ENCODE measurements around the gene NFYB.
A peak's percentile ranks its signal among the peaks of the same experiment; 100 is the strongest.
"Not testable (repeated sequence)": the region's sequence is repeated elsewhere in the genome, so short reads cannot be mapped to it uniquely, and the experiment has no call there.

Gene NFYB

GRCh38 chr12:104155711-104156555, 17.9 kb upstream of the NFYB start:
- DNase-seq: no peak

GRCh38 chr12:104154806-104155205, 16.8 kb upstream of the NFYB start:
- no peak for DNase-seq

- DNase-seq: no peak
Measured at GRCh38 chr12:104154286-104154685, 16.3 kb upstream of the NFYB start.

DNA sequence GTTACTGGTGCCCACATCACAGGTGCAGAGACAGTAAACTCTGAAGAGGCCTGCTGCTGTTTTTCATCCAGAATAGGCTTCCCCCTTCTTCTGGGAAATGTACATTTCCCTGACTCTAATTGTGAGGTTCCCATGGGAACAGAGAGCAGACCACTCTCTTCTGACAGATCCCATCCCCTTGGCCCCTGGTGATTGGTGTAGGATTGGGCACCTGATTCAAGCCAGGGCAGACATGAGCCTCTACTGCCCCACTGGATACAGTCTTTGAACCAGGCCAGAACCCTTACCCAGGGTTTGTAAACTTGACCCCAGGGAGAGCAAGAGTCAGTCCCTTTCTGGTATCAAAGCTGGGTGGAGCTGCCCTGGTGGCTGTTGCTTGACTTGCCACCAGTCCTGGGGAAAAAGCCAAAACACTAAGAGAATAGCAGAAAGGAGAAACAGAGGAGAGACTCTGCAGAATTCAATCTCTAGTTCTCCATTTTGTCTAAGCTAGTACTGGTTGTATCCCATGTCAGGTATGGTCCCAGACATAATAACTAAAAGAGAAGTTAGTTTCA, 14.8 kb upstream of the NFYB start:
- DNase-seq: no peak

DNA sequence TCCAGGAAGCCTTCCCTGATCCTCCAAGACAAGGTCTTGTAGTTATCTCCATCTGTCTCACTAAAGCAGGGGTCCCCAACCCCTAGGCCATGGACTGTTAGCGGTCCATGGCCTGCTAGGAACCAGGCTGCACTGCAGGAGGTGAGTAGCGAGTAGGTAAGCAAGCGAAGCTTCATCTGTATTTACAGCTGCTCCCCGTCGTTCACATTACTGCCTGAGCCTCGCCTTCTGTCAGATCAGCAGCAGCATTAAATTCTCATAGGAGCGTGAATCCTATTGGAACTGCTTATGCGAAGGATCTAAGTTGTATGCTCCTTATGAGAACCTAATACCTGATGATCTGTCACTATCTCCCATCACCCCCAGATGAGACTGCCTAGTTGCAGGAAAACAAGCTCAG, 12.4 kb upstream of the NFYB start:
- no peak for DNase-seq

DNA sequence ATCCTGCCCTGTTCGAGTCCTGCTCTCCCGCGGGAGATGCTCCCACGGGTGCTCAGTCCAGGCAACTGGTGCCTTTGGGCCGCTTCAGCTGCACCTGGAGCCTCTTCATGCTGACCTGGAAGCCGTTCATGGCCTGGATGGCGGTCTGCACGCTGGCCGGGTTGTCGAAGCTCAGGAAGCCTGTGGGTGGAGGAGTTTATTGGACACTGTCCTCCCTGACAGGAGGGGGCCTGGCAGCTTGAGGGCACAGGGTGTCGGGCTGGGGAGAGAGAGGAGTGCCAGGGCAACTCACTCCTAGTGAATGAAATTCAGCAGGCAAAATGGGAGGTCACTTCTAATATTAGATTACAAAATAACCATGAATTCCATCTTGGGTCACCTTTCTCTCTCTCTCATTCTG, 9.3 kb upstream of the NFYB start:
- DNase-seq: no peak

DNA sequence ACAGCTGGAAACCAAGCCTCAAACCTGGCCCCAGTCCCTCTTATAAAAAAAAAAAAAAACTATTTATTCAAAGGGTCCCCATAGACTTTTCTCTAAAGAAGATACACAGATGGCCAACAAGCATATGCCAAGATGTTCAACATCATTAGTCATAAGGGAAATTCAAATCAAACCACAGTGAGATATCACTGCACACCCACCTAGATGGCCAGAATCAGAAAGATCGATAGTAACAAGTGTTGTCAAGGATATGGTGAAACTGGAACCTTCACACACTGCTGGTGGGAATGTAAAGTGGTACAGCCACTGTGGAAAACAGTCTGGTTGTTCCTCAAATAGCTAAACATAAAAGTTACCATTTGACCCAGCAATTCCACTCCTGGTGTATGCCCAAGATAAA, 5.9 kb upstream of the NFYB start:
- no peak for DNase-seq

- DNase-seq: no peak
Measured at GRCh38 chr12:104143002-104143401, 5.0 kb upstream of the NFYB start.

GRCh38 chr12:104142543-104142942, 4.5 kb upstream of the NFYB start:
- no peak for DNase-seq

DNA sequence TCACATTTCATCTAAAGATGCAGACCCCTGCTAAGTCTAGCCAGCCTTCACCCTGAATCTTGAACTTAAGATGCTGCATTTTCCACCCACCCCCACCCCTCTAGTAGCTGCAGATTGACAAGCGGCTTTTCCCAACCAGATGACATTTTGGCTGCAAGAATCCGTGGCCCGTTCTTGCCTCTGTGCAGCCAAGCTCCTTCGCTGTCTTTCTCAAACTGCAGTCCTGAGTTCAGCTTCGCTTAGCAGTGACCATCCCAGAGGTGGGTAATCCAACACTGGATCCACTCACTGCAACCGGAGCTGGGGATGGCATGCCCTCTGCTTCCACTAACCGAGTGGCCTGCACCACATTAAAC, 765 bp upstream of the NFYB start:
- DNase-seq: no peak

- DNase-seq: peak; percentile 29 to 31
Measured at GRCh38 chr12:104137001-104137901, 759 bp downstream of the NFYB start.

- no peak for DNase-seq
Measured at GRCh38 chr12:104136577-104136976, 1.4 kb downstream of the NFYB start.

- no peak for DNase-seq
Measured at GRCh38 chr12:104134882-104135281, 3.1 kb downstream of the NFYB start.

- DNase-seq: no peak
Measured at GRCh38 chr12:104133866-104134265, 4.1 kb downstream of the NFYB start.

GRCh38 chr12:104133321-104133720, 4.7 kb downstream of the NFYB start:
- DNase-seq: no peak

GRCh38 chr12:104132351-104132956, 5.6 kb downstream of the NFYB start:
- no peak for DNase-seq

GRCh38 chr12:104131609-104132008, 6.4 kb downstream of the NFYB start:
- no peak for DNase-seq

- DNase-seq: no peak
Measured at GRCh38 chr12:104130760-104131159, 7.2 kb downstream of the NFYB start.

GRCh38 chr12:104126548-104126947, 11.5 kb downstream of the NFYB start:
- no peak for DNase-seq

GRCh38 chr12:104122298-104122697, 15.7 kb downstream of the NFYB start:
- DNase-seq: no peak

- DNase-seq: no peak
Measured at GRCh38 chr12:104121001-104121400, 17.0 kb downstream of the NFYB start.

DNA sequence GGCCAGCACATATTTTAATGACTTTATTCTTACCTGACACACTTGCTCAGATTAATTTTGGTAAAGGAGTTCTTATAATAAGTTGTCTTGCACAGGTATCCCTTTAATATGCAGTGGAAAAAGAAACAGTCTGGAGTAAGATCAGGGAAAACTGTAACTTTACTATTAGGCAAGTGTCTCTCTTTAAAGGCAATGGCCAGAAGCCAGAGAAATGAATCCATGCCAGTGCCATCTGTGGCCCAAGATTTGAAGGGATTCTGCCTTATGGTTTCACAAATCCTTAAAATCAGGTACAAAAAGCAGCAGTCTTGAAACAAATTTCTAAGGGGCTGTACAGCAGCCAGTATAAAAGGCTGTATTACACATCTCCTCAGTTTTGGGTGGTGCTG, 22.4 kb downstream of the NFYB start:
- DNase-seq: no peak

GRCh38 chr12:104114834-104115586, 23.0 kb downstream of the NFYB start:
- not testable (repeated sequence) for DNase-seq

Data from stimulated activated CD4-positive, alpha-beta T cell treated with anti-CD3 and anti-CD28 coated beads, Interleukin-2, amount 100 ng/mL, for 48 hours (primary cell).